ENCODE data around the gene SLC16A13. TPM values are rescaled to one million over a fixed set of nuclear protein-coding genes. Genes with fewer than 3 reads are reported as not detected.
A peak's percentile ranks its signal among the peaks of the same experiment; 100 is the strongest.

The SLC16A13 gene
- total RNA-seq, 1 donor from 2014 or later = 12.4 TPM

DNA sequence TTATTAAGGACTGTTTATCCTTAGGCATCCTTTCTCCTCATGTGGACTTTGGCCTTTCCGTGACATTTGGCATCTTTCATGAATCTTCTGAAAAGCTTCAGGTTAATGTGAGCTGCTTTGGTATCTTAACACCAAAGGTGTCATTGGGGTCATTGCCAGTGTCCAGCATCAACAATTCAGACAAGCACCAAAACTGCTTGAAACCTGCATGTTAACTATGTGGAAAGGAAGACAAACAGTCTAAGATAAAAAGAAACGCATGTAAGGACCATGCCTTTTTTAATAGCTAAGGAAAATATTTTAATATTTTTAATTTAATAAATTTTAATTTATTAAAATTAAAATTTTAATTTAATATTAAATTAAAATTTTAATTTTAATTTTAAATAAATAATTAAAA, 32.1 kb upstream of the SLC16A13 start:
- H3K36me3 Mint-ChIP-seq (ENCODE audit: low read depth) = peaks cover 23% of the 10 kb centered on the region
- no peaks in the 10 kb centered on the region for H3K27me3 Mint-ChIP-seq
- no peak overlapping the region for H3K27ac Mint-ChIP-seq
- intact Hi-C loops (cut with micrococcal nuclease) = loop anchor here (1.0 to 5.0 kb wide), 3 partner anchors 92 to 336 kb away; no protein-coding TSS in a partner anchor
- no peak for DNase-seq
- H3K4me3 Mint-ChIP-seq = no peak overlapping the region
- no peaks in the 10 kb centered on the region for H3K9me3 Mint-ChIP-seq
- peaks cover 14% of the 10 kb centered on the region for H3K4me1 Mint-ChIP-seq

DNA sequence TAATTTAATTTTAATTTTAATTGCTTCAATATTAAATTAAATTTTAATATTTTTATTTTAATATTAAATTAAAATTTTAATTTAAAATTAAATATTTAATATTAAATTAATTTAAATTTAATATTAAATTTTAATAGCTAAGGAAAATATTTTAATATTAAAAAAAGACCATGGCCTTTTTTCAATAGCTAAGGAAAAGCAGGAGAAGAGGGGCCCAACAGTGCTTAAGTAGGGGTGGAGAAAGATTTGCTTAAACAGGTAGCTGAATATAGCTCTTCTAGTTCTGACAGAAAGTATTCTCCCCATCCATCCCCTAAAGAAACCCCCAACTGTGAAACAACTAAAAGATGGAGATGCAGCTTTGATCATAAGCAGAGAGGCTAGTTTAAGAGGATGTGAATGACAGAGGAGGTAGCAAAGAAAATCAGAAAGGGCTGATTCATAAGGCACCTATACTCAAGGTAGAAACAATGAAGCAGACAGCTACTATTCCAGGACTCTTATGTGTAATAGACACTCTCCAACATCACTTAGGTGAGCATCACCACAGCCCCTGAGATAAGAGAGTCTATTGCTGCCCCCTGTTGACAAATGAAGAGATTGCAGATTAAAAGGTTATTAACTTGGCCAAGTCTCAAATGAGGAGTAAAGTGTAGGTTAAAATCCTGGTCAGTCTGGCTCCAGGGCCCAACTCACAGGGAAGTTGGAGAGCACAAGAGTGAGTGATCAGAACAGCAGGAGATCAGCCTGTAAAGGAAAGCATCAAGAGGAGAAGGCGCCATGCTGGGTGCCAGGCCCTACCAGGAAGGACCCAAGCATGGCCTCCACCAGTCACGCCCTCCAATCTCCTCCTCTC, 31.2 kb upstream of the SLC16A13 start:
- no peaks in the 10 kb centered on the region for H3K9me3 Mint-ChIP-seq
- intact Hi-C loops (cut with micrococcal nuclease) = loop anchor here (1.0 to 5.0 kb wide), 3 partner anchors 93 to 337 kb away; no protein-coding TSS in a partner anchor
- DNase-seq = peak; percentile 89

DNA sequence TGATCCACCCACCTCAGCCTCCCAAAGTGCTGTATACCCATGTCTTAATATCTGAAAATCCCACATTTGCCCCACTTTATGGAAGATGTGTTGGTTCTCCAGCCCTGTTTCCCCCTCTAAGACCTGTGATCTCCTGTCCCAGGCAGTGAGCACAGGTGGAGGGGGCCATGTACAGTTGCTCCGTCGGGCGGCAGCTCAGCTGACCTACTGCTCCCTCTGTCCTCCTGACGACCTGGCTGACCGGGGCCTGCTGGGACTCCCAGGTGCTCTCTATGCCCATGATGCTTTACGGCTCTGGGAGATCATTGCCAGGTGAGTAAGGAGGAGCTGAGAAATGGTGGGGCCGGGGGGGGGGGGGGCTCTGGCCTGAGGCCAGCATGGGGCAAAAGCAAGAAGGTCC, 30.1 kb upstream of the SLC16A13 start:
- DNase-seq = no peak
- Mint-ChIP-seq H3K9me3 (no peaks in the 10 kb centered on the region), H3K27me3 (no peaks in the 10 kb centered on the region), H3K4me3 (no peak overlapping the region), H3K36me3 (ENCODE audit: low read depth) (peaks cover 21% of the 10 kb centered on the region), H3K27ac (no peak overlapping the region), H3K4me1 (peaks cover 30% of the 10 kb centered on the region)
- intact Hi-C loops (cut with micrococcal nuclease) = loop anchor here (2.0 kb wide), 1 partner anchor 163 kb away; no protein-coding TSS in a partner anchor

More for the DNA sequence above, 31.2 kb upstream of the SLC16A13 start:
- H3K27ac Mint-ChIP-seq = no peak overlapping the region
- H3K4me1 Mint-ChIP-seq = peaks cover 20% of the 10 kb centered on the region
- no peak overlapping the region for H3K4me3 Mint-ChIP-seq
- no peaks in the 10 kb centered on the region for H3K27me3 Mint-ChIP-seq
- peaks cover 22% of the 10 kb centered on the region for H3K36me3 Mint-ChIP-seq (ENCODE audit: low read depth)

DNA sequence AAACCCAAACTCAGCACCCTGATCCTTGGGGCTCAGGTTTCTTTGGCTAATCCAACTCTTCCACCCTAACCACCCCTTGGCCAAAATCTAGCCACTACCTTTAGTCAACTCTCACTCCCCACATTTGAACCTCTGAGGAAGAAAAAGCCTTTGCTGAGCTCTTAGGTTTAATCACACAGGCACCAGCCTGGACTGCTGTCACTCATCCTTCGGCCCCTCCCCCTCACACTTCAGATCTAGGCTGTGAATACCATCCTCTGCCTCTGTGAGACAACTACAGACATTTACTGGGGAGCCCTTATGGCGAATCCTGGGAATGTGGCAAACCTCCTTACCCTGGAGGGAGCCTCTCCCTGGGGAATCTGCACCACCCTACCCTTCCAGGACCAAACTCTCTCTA, 28.7 kb upstream of the SLC16A13 start:
- H3K4me1 Mint-ChIP-seq = peaks cover 34% of the 10 kb centered on the region
- DNase-seq = no peak
- H3K27me3 Mint-ChIP-seq = no peaks in the 10 kb centered on the region
- intact Hi-C loops (cut with micrococcal nuclease) = no loop called here
- no peak overlapping the region for H3K4me3 Mint-ChIP-seq
- H3K36me3 Mint-ChIP-seq (ENCODE audit: low read depth) = peaks cover 15% of the 10 kb centered on the region
- no peak overlapping the region for H3K27ac Mint-ChIP-seq
- H3K9me3 Mint-ChIP-seq = no peaks in the 10 kb centered on the region

DNA sequence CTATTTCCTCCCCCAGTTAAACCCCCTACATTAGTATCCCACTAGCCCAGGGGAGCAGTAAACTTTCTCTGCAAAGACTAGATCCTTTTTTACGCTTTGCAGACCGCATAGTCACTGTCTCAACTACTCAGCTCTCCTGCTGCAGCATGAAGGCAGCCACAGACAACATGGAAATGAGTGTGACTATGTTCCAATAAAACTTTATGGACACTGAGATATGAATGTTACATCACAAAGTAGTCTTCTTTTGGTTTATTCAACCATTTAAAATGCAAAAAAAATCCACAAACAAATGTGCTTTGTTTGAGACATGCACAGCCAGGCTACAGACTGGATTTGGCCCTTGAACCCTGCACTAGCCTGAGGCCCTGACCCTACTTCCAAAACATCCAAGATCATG, 25.3 kb upstream of the SLC16A13 start:
- no peaks in the 10 kb centered on the region for H3K27me3 Mint-ChIP-seq
- H3K9me3 Mint-ChIP-seq = no peaks in the 10 kb centered on the region
- no peak overlapping the region for H3K27ac Mint-ChIP-seq
- H3K36me3 Mint-ChIP-seq (ENCODE audit: low read depth) = peaks cover 27% of the 10 kb centered on the region
- peaks cover 35% of the 10 kb centered on the region for H3K4me1 Mint-ChIP-seq
- no peak for DNase-seq
- intact Hi-C loops (cut with micrococcal nuclease) = loop anchor here (5.0 to 10.0 kb wide), 2 partner anchors 256 to 1588 kb away; partner anchors contain the start of genes RPAIN and XAF1
- H3K4me3 Mint-ChIP-seq = peak overlapping the region; percentile 97

DNA sequence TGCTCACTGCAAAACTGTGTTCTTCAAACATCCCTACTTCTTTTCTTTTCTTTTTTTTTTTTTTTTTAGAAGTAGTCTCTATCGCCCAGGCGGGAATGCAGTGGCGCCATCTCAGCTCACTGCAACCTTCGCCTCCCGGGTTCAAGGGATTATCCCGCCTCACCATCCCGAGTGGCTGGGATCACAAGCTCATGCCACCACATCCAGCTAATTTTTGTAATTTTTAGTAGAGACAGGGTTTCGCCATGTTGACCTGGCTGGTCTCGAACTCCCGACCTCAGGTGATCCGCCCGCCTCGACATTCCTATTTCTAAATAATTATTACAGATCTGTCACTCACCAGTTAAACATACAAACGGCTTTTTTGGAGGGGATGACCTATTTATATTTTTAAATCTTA, 24.4 kb upstream of the SLC16A13 start:
- DNase-seq = no peak
- peaks cover 44% of the 10 kb centered on the region for H3K4me1 Mint-ChIP-seq
- intact Hi-C loops (cut with micrococcal nuclease) = loop anchor here (5.0 to 10.0 kb wide), 2 partner anchors 257 to 1589 kb away; partner anchors contain the start of genes RPAIN and XAF1
- H3K9me3 Mint-ChIP-seq = no peaks in the 10 kb centered on the region
- H3K27me3 Mint-ChIP-seq = no peaks in the 10 kb centered on the region
- peak overlapping the region; percentile 99 for H3K27ac Mint-ChIP-seq
- H3K36me3 Mint-ChIP-seq (ENCODE audit: low read depth) = peaks cover 33% of the 10 kb centered on the region
- peak overlapping the region; percentile 97 for H3K4me3 Mint-ChIP-seq

DNA sequence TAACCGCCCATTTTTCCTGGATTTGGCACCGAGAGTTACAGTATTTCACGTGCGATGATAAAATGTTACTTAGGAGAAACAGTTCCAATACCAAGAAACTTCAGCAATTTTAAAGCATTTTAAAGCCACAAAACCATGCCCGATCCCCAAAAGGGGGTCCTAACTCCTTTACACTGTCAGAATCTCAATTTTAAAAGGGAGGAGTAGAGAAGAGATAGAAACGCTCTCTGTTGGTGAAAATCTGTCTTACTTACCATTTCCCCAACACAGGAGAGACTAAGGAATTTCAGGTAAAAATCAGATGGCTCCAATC, 23.9 kb upstream of the SLC16A13 start:
- Mint-ChIP-seq H3K27me3 (no peaks in the 10 kb centered on the region), H3K9me3 (no peaks in the 10 kb centered on the region), H3K4me1 (peaks cover 47% of the 10 kb centered on the region), H3K4me3 (peak overlapping the region; percentile 97), H3K36me3 (ENCODE audit: low read depth) (peaks cover 36% of the 10 kb centered on the region), H3K27ac (peak overlapping the region; percentile 99)
- DNase-seq = no peak
- intact Hi-C loops (cut with micrococcal nuclease) = loop anchor here (5.0 to 10.0 kb wide), 2 partner anchors 257 to 1590 kb away; partner anchors contain the start of genes RPAIN and XAF1

DNA sequence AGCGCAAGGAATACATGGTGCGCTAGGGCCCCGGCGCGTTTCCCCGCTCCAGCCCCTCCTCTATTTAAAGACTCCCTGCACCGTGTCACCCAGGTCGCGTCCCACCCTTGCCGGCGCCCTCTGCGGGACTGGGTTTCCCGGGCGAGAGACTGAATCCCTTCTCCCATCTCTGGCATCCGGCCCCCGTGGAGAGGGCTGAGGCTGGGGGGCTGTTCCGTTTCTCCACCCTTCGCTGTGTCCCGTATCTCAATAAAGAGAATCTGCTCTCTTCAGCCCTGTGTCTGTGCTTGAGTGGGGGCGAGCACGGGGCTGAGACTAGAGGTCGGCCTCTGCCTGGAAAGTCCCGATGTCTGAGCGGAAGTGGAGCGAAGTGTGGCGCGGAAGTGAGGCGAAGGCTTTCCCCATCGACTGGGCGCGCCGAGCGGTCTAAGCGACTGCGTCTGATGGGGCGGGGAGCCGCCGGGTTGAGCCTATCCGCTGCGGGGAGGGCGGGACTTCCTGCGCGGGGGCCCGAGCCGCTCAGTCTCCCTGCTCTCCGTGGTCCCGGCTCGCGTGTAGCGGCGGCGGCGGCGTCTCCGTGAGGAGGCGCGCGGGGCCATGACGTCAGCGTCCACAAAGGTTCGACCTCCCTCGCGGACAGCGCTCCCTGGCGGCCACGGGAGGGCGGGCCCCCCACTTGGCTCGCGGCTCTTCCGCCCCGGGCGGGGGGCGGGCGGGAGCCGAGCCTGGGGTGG, 21.4 kb upstream of the SLC16A13 start:
- H3K36me3 Mint-ChIP-seq (ENCODE audit: low read depth) = peaks cover 39% of the 10 kb centered on the region
- no peaks in the 10 kb centered on the region for H3K27me3 Mint-ChIP-seq
- H3K4me1 Mint-ChIP-seq = peaks cover 56% of the 10 kb centered on the region
- DNase-seq = peak; percentile 99
- intact Hi-C loops (cut with micrococcal nuclease) = loop anchor here (2.0 to 10.0 kb wide), 3 partner anchors 260 to 1592 kb away; partner anchors contain the start of genes C17orf100, MED31, RPAIN and XAF1
- no peaks in the 10 kb centered on the region for H3K9me3 Mint-ChIP-seq
- peak overlapping the region; percentile 97 for H3K4me3 Mint-ChIP-seq
- H3K27ac Mint-ChIP-seq = peak overlapping the region; percentile 99

DNA sequence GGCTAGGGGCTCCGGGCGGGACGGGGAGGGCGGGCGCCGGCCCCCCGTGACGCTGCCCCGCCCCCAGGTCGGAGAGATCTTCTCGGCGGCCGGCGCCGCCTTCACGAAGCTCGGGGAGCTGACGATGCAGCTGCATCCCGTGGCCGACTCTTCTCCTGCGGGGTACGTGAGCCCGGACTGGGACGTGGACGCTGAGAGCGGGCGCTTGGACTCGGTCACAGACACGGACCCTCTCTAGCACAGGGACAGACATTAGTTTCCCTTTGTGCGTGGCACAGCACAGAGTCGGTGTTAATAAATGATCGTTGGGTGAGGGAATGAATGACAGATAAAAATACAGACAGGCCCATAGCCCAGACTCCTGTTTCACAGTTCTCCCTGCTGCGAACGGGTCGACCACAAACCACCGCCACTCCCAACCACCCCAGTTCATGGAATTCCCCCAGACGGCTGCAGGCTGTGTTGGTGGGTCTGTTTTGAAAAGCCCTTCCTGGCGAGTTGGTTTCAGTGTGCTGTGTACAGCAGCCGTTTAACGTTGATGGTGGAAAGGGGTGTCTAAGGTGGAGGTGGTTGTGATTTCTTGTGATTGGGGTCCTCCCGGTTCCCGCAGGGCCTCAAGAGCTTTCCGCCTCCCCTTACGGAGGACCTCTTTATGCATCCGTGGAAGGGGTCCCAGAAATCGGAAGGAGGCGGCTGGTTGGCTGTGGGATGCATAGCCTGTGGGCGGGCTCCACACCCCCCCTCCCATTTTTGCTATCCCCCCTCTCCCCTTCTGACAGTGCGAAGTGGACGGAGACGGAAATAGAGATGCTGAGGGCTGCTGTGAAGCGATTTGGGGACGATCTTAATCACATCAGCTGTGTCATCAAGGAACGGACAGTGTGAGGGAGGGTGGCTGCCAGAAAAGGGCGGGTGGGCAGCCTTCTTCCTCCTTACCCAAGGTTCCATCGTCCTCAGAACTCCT, 20.5 kb upstream of the SLC16A13 start:
- H3K27me3 Mint-ChIP-seq = no peaks in the 10 kb centered on the region
- intact Hi-C loops (cut with micrococcal nuclease) = loop anchor here (1.0 to 10.0 kb wide), 5 partner anchors 8 to 1593 kb away; partner anchors contain the start of genes BCL6B, C17orf100, MED31 and RPAIN
- H3K36me3 Mint-ChIP-seq (ENCODE audit: low read depth) = peaks cover 37% of the 10 kb centered on the region
- peak overlapping the region; percentile 98 for H3K27ac Mint-ChIP-seq
- no peaks in the 10 kb centered on the region for H3K9me3 Mint-ChIP-seq
- H3K4me1 Mint-ChIP-seq = peaks cover 55% of the 10 kb centered on the region
- peak; percentile 95 for DNase-seq
- peak overlapping the region; percentile 97 for H3K4me3 Mint-ChIP-seq

DNA sequence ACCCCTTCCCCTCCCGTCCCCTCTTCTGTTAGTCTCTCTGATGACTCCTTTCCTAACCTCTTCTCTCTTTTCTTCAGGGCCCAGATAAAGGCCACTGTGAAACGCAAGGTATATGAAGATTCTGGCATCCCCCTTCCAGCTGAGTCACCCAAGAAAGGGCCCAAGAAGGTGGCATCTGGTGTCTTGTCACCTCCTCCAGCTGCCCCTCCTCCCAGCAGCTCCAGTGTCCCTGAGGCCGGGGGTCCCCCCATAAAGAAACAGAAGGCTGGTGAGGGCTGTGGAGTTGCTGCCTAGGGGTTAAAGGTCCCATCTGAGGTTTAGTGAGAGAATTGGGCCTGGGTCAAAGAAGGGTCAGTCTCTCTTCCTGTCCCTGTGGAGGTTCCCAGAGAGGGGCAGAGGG, 19.4 kb upstream of the SLC16A13 start:
- no peaks in the 10 kb centered on the region for H3K27me3 Mint-ChIP-seq
- peak overlapping the region; percentile 97 for H3K4me3 Mint-ChIP-seq
- H3K36me3 Mint-ChIP-seq (ENCODE audit: low read depth) = peaks cover 36% of the 10 kb centered on the region
- peak overlapping the region; percentile 98 for H3K27ac Mint-ChIP-seq
- H3K9me3 Mint-ChIP-seq = no peaks in the 10 kb centered on the region
- DNase-seq = peak; percentile 67
- H3K4me1 Mint-ChIP-seq = peaks cover 59% of the 10 kb centered on the region
- intact Hi-C loops (cut with micrococcal nuclease) = loop anchor here (10.0 kb wide), 1 partner anchor 262 kb away; the partner anchor contains the start of gene XAF1

DNA sequence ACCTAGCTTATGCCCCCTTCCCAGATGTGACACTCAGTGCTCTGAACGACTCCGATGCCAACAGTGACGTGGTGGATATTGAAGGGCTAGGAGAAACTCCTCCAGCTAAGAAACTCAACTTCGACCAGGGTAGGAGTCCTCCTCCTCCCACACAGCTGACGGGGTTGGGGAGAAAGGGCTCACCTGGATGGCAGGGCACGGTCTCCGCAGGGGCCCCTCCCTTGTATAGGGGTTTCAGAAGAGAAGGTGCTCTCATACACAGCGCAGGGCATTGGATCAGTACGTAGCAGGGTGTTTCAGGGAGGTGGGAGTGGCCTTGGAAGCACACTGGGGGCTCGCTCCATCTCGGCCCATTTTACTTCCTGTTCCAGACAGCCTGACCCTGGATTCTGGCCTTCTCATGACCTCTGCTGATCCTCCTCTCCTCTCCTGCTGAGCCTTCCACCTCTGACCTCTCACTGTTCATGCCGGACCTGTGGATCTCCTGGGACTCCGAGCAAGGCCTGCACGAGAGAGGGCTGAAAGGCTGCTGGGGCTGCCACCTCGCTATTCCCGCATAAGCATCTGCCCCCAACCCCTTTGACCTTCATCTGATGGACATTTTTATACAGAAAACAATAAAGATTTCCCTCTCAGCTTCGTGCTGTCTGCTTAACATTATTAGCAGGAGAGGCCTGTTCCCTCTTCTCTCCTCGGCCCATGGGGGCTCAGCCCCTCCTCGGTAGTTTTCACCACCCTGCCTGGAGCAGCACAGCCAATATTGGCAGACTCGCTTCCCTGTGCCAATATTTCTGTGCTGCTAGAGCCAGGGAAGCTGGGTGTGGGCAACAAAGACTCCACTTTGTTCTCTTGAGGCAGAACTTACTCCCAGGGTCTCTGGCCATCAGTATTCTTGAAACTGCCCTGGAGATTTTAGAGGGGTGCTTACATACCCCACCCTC, 18.7 kb upstream of the SLC16A13 start:
- H3K4me3 Mint-ChIP-seq = peak overlapping the region; percentile 97
- H3K27ac Mint-ChIP-seq = peak overlapping the region; percentile 98
- DNase-seq = no peak
- H3K36me3 Mint-ChIP-seq (ENCODE audit: low read depth) = peaks cover 35% of the 10 kb centered on the region
- no peaks in the 10 kb centered on the region for H3K9me3 Mint-ChIP-seq
- H3K27me3 Mint-ChIP-seq = no peaks in the 10 kb centered on the region
- peaks cover 65% of the 10 kb centered on the region for H3K4me1 Mint-ChIP-seq
- intact Hi-C loops (cut with micrococcal nuclease) = loop anchor here (10.0 kb wide), 1 partner anchor 262 kb away; the partner anchor contains the start of gene XAF1

DNA sequence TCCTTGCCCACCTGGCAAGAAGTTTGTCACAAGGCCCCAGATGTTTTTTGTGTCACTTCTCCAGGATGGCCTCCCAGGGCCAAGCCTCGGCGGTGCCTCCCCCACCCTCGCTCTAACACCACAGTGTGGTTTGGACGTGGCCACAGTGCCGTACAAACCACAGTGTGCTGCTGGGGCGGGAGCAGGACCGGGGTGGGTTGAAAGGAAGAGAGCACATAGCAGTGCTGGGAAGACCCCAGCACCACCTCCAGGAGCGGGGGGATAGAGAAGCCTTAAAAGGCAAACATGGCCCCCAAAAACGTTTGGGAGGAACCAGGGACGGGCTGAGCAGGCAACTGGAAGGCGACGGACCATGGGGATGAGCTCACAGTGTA, 18.0 kb upstream of the SLC16A13 start:
- Mint-ChIP-seq H3K4me1 (peaks cover 72% of the 10 kb centered on the region), H3K36me3 (ENCODE audit: low read depth) (peaks cover 34% of the 10 kb centered on the region), H3K27me3 (no peaks in the 10 kb centered on the region), H3K9me3 (no peaks in the 10 kb centered on the region), H3K4me3 (peak overlapping the region; percentile 66), H3K27ac (peak overlapping the region; percentile 98)
- intact Hi-C loops (cut with micrococcal nuclease) = loop anchor here (10.0 kb wide), 1 partner anchor 263 kb away; the partner anchor contains the start of gene XAF1
- DNase-seq = peak; percentile 80

All from activated CD4-positive, alpha-beta T cell treated with anti-CD3 and anti-CD28 coated beads, Interleukin-2, amount 10 ng/mL, durations not matched to agents 24 days and 14 days (primary cell).